IMR-90 (cell line): ENCODE results near the gene LDLRAD3. TPM values are rescaled to one million over a fixed set of nuclear protein-coding genes. Genes with fewer than 3 reads are reported as not detected.
"Not testable (repeated sequence)": the region's sequence is repeated elsewhere in the genome, so short reads cannot be mapped to it uniquely, and the experiment has no call there.

Source experiments
- ATAC-seq: fragments of 200-7000 bp; cut with Tn5 transposase; 2 replicates; pipeline ENCODE4 v1.9.1; 2020; ENCODE audit warnings: low read depth, mild to moderate bottlenecking, moderate library complexity
- BruUV-seq: library from RNA; stranded (reverse); fragments of 400-500 nt; replicated peaks from 2 replicates; lab custom pipeline; 2021; lab: Mats Ljungman, UMichigan
- CTCF ChIA-PET: fragments of 300-600 bp; formaldehyde crosslinking; extraction: SDS; loops from one replicate; lab custom pipeline; 2021; ENCODE audit warnings: antibody characterized with exemption; lab: Yijun Ruan, JAX
- POLR2A ChIA-PET: fragments of 300-600 bp; sonication (Branson Sonifier 250); formaldehyde crosslinking; loops from one replicate; lab custom pipeline; 2022; ENCODE audit warnings: antibody characterized with exemption; ENCODE audit not compliant: unreplicated experiment; lab: Charles Lee
- DNase-seq: peaks from one replicate; pipeline ENCODE4 v3.0.0; 2013
- H2AFZ ChIP-seq: replicated peaks from 2 replicates; pipeline ENCODE3; 2013; ENCODE audit warnings: low read length, mild to moderate bottlenecking; ENCODE audit not compliant: poor library complexity
- H2AK5ac ChIP-seq: 2 replicates; pipeline ENCODE4 v1.6.1; 2013; ENCODE audit warnings: low read depth, low read length, inconsistent platforms
- H2AK9ac ChIP-seq: replicated peaks from 2 replicates; pipeline ENCODE3; 2013; ENCODE audit warnings: mild to moderate bottlenecking, low read depth, low read length, moderate library complexity; ENCODE audit not compliant: poor library complexity
- H2BK120ac ChIP-seq: 2 replicates; pipeline ENCODE4 v1.6.1; 2013; ENCODE audit warnings: low read depth, low read length, inconsistent platforms
- H2BK15ac ChIP-seq: 3 replicates; pipeline ENCODE4 v1.6.1; 2013; ENCODE audit warnings: low read depth, low read length, inconsistent platforms
- H2BK20ac ChIP-seq: 2 replicates; pipeline ENCODE4 v1.6.1; 2013; ENCODE audit warnings: low read depth, mild to moderate bottlenecking, inconsistent platforms, low read length, moderate library complexity
- H2BK5ac ChIP-seq: 2 replicates; pipeline ENCODE4 v1.6.1; 2013; ENCODE audit warnings: mild to moderate bottlenecking, low read depth, low read length, inconsistent platforms; ENCODE audit not compliant: poor library complexity, severe bottlenecking
- H3K14ac ChIP-seq: replicated peaks from 2 replicates; pipeline ENCODE4 v1.6.1; 2013; ENCODE audit warnings: low read depth, low read length, inconsistent platforms
- H3K18ac ChIP-seq: 2 replicates; pipeline ENCODE4 v1.6.1; 2013; ENCODE audit warnings: low read depth, low read length, control low read depth
- H3K23ac ChIP-seq: 2 replicates; pipeline ENCODE4 v1.6.1; 2013; ENCODE audit warnings: low read depth, low read length, inconsistent platforms
- H3K27ac ChIP-seq: 2 replicates; pipeline ENCODE4 v1.5.1; 2013; ENCODE audit warnings: mild to moderate bottlenecking, control low read depth, low read length; ENCODE audit not compliant: insufficient read depth
- H3K27me3 ChIP-seq: 2 replicates; pipeline ENCODE4 v1.6.1; 2013; ENCODE audit warnings: low read length; ENCODE audit not compliant: control insufficient read depth, insufficient read depth
- H3K36me3 ChIP-seq: 2 replicates; pipeline ENCODE4 v1.6.1; 2013; ENCODE audit warnings: low read length, mixed read lengths; ENCODE audit not compliant: control insufficient read depth, insufficient read depth
- H3K4ac ChIP-seq: 2 replicates; pipeline ENCODE4 v1.6.1; 2013; ENCODE audit warnings: low read depth, low read length, inconsistent platforms
- H3K4me1 ChIP-seq: 2 replicates; pipeline ENCODE4 v1.6.1; 2013; ENCODE audit warnings: low read length, mixed read lengths; ENCODE audit not compliant: control insufficient read depth, insufficient read depth
- H3K4me2 ChIP-seq: 2 replicates; pipeline ENCODE4 v1.6.1; 2013; ENCODE audit warnings: low read depth, mild to moderate bottlenecking, control low read depth, low read length, moderate library complexity
- H3K4me3 ChIP-seq: 2 replicates; pipeline ENCODE4 v1.5.1; 2013; ENCODE audit warnings: low read depth, mild to moderate bottlenecking, control low read depth, low read length, moderate library complexity; ENCODE audit not compliant: insufficient read depth
- H3K56ac ChIP-seq: 2 replicates; pipeline ENCODE4 v1.6.1; 2013; ENCODE audit warnings: low read length, inconsistent platforms; ENCODE audit not compliant: insufficient read depth; ENCODE audit errors: extremely low read depth
- H3K79me1 ChIP-seq, 2 experiments: 2 replicates each; pipeline ENCODE4 v1.6.1; 2013; ENCODE audit warnings: low read length in 2 of 2, inconsistent platforms in 1 of 2, low read depth in 1 of 2
- H3K9ac ChIP-seq: 2 replicates; pipeline ENCODE4 v1.6.1; 2013; ENCODE audit warnings: low read depth, low read length, control low read depth
- H3K9me1 ChIP-seq: 2 replicates; pipeline ENCODE4 v1.6.1; 2013; ENCODE audit warnings: low read length, inconsistent platforms; ENCODE audit not compliant: insufficient read depth
- H3K9me3 ChIP-seq: 2 replicates; pipeline ENCODE4 v1.6.1; 2013; ENCODE audit warnings: low read length; ENCODE audit not compliant: control insufficient read depth, insufficient read depth
- H4K20me1 ChIP-seq: 2 replicates; pipeline ENCODE4 v1.6.1; 2013; ENCODE audit warnings: low read length, inconsistent platforms; ENCODE audit not compliant: insufficient read depth
- H4K5ac ChIP-seq: 2 replicates; pipeline ENCODE4 v1.6.1; 2013; ENCODE audit warnings: mild to moderate bottlenecking, low read depth, low read length, control low read depth
- H4K8ac ChIP-seq, 2 experiments: 2 replicates each; pipeline ENCODE4 v1.6.1; 2013; ENCODE audit warnings: low read depth in 2 of 2, low read length in 2 of 2, control low read depth in 1 of 2, inconsistent platforms in 1 of 2
- H4K91ac ChIP-seq: 2 replicates; pipeline ENCODE4 v1.6.1; 2013; ENCODE audit warnings: low read depth, low read length, inconsistent platforms; ENCODE audit not compliant: insufficient read depth
- BHLHE40 ChIP-seq: fragments of 150-350 bp; IDR thresholded peaks from 2 replicates; pipeline ENCODE4 v1.6.1; 2016; ENCODE audit warnings: mild to moderate bottlenecking, low read depth, low read length
- FOS ChIP-seq: fragments of 150-350 bp; IDR thresholded peaks from 2 replicates; pipeline ENCODE4 v1.6.1; 2016; ENCODE audit warnings: low read depth, low read length
- MAZ ChIP-seq: IDR thresholded peaks from 2 replicates; pipeline ENCODE4 v1.6.1; 2012; ENCODE audit warnings: low read depth, mild to moderate bottlenecking, low read length, improper control_type of control experiment, moderate library complexity, borderline replicate concordance
- MXI1 ChIP-seq: IDR thresholded peaks from 2 replicates; pipeline ENCODE4 v1.6.1; 2012; ENCODE audit warnings: low read depth, mild to moderate bottlenecking, low read length, moderate library complexity, borderline replicate concordance
- WGBS, 2 experiments: methylation state at CpG; one replicate each; pipeline versions ENCODE4 v1.1.5 to v1.1.7; 2013; ENCODE audit warnings: missing lambda C conversion rate in 2 of 2; ENCODE audit not compliant: insufficient read length in 1 of 2; ENCODE audit errors: extremely low coverage in 2 of 2; 5-methylcytosine and 5-hydroxymethylcytosine counted together
- dilution Hi-C: fragments of 300-500 bp; cut with HindIII; formaldehyde crosslinking; loops from one replicate; pipeline ENCODE4 v1.14.3; 2018; ENCODE audit warnings: low sequenced_read_pairs; ENCODE audit not compliant: unreplicated experiment
- in situ Hi-C: fragments of 300-500 bp; cut with MboI; formaldehyde crosslinking; loops from 3 replicates; pipeline ENCODE4 v1.14.3; 2019; ENCODE audit warnings: low sequenced_read_pairs, inconsistent platforms, mixed read lengths
- intact Hi-C: fragments of 100-400 bp; cut with micrococcal nuclease; formaldehyde crosslinking; loops from 2 replicates; pipeline ENCODE4 v1.10.0; 2022
- polyA plus RNA-seq, 3 experiments: library from polyadenylated mRNA; depleted of rRNA; stranded (reverse); fragments of >200 nt; gene quantifications; 2 replicates each; pipeline ENCODE4 v1.2.3, GENCODE V29; 2012; ENCODE audit warnings: low replicate concordance in 1 of 3
- total RNA-seq: library from RNA; depleted of rRNA; stranded (reverse); fragments of >200 nt; gene quantifications from 2 replicates; pipeline ENCODE4 v1.2.3, GENCODE V29; 2012

Gene LDLRAD3
- total and polyA plus RNA-seq, 2 of the 4 experiments (the other 2 are of a cell fraction): 2.7 to 6.4 TPM

DNA sequence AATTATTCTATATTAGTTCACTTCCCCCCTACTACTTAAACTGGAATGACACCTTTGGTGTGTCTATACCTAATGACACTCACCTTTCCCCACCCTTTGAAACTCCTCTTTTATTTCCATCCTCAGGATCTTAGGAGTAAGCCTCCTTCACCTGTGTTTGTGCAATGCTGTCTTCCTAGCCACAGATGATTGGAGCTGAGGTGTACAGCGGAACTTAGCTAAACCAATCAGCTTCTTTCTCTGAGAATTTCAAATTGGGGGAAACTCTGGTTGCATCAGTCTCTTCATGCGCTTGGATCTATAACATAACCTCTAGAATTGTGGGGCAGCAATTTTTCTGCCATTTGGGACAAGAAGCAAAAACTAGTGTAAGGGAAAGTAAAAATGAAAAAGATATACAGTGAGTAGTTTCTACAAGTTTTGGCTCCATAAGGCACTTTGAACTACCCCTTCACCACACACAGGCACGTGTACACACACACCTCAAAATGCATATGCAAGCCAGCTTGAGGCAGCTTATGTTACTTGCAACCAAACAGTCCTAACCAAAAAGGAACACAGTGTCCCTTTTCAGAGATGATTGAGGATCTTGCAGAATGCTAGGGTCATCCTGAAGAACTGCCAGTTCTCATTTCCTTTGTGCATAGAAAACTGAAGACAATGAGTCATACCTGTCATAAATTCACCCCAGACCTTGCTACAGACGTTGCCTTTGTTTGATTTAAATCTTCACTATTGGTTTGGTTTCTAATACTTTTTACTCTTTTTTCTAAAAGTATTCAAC, 36.0 kb upstream of the LDLRAD3 start:
- Histone ChIP-seq H3K9me1 (no peaks in the 10 kb centered on the region), H3K4me3 (no peak overlapping the region), H4K20me1 (no peaks in the 10 kb centered on the region), H3K36me3 (no peaks in the 10 kb centered on the region), H2AFZ (no peak overlapping the region), H3K4me1 (no peaks in the 10 kb centered on the region), H3K9ac (no peak overlapping the region), H4K8ac (no peak overlapping the region), H4K5ac (no peak overlapping the region), H3K4me2 (no peak overlapping the region), H2BK120ac (no peak overlapping the region), H3K27ac (no peak overlapping the region), H4K91ac (no peak overlapping the region), H3K9me3 (0 out of 2 replicates have a peak, but pooled peaks cover 3% of the 10 kb centered on the region), H3K18ac (no peak overlapping the region), H3K56ac (no peak overlapping the region), H3K4ac (no peak overlapping the region), H2BK20ac (no peak overlapping the region), H3K23ac (no peak overlapping the region), H2AK5ac (no peak overlapping the region), H2AK9ac (no peak overlapping the region), H2BK15ac (no peak overlapping the region), H2BK5ac (no peak overlapping the region), H3K27me3 (peaks cover 2% of the 10 kb centered on the region), H3K79me1 (no peaks in the 10 kb centered on the region), H3K14ac (0 out of 2 replicates have a peak overlapping the region, but pooled peaks have one; percentile 32)
- no peak for ATAC-seq
- WGBS, 2 experiments: no CpG with 5 or more reads among the region's 4 CpGs
- dilution Hi-C loops: no loop called here
- POLR2A ChIA-PET: no interaction called here
- peak; percentile 62 for DNase-seq
- TF ChIP-seq BHLHE40 (0 out of 2 replicates have a peak, but pooled peaks have one; percentile 25), FOS (no peak), MXI1 (no peak), MAZ (no peak)
- in situ Hi-C loops: no loop called here
- BruUV-seq: no TSS peak
- CTCF ChIA-PET: no interaction called here
- intact Hi-C loops: no loop called here

DNA sequence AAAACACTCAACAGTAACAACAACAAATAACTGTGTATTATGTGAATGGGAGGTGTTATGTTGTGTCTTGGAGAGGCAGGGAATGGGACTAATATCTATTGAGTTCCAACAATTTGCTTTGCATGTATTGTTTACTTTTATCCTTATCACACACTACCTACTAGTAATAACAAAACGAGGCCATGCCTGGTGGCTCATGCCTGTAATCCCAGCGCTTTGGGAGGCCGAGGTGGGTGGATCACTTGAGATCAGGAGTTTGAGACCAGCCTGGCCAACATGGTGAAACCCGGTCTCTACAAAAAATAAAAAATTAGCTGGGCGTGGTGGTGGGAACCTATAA, 35.5 kb upstream of the LDLRAD3 start:
- POLR2A ChIA-PET: interaction anchor here (0.6 kb wide), 1 partner anchor 26 kb away, joined by 3 read pairs; no protein-coding TSS in a partner anchor
- H2AFZ ChIP-seq, H3K9me3 ChIP-seq, H3K4me2 ChIP-seq, H2BK5ac ChIP-seq, BruUV-seq, DNase-seq, H3K18ac ChIP-seq, CTCF ChIA-PET, dilution Hi-C loops, H4K5ac ChIP-seq, H3K4ac ChIP-seq, H3K23ac ChIP-seq, H2BK20ac ChIP-seq, intact Hi-C loops, H2BK15ac ChIP-seq, H3K4me1 ChIP-seq, H3K56ac ChIP-seq, H3K27me3 ChIP-seq, H2AK9ac ChIP-seq, H3K14ac ChIP-seq, H3K36me3 ChIP-seq, H2AK5ac ChIP-seq, H3K4me3 ChIP-seq, in situ Hi-C loops, H3K79me1 ChIP-seq, H3K9me1 ChIP-seq, H2BK120ac ChIP-seq, H4K20me1 ChIP-seq, H4K8ac ChIP-seq, ATAC-seq, H4K91ac ChIP-seq, H3K27ac ChIP-seq, H3K9ac ChIP-seq: not testable (repeated sequence)
- WGBS, 2 experiments: 60% methylated on average over 1 of the region's 5 CpGs; no CpG with 5 or more reads in 1 of the 2 experiments
